RKO (cell line): ENCODE results near the gene LIN7B.
"Not testable (repeated sequence)": the region's sequence is repeated elsewhere in the genome, so short reads cannot be mapped to it uniquely, and the experiment has no call there.

Source experiments
- DNase-seq: peaks from one replicate; pipeline ENCODE4 v3.0.0-alpha.2; 2016; ENCODE audit warnings: low spot score

LIN7B gene

DNA sequence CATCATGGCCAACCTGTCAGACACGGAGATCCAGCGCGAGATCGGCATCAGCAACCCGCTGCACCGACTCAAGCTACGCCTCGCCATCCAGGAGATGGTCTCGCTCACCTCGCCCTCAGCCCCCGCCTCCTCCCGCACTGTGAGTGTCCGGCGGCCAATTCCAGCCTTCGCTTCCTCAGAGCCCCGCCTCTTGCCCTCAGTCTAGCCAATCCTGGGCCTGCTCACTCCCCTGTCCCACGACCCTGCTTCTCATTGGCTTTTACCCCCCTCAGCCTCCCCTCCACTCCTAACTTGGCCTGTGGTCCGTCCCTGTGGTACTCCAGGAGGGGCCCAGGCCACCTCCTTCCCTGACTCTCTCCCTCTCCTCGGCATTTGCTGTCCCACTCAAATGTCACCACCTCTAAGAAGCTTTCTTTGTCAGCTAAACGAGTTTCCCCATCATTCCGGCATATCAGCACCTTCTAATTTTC is 28.7 kb downstream of the LIN7B start:
- DNase-seq = no peak

DNA sequence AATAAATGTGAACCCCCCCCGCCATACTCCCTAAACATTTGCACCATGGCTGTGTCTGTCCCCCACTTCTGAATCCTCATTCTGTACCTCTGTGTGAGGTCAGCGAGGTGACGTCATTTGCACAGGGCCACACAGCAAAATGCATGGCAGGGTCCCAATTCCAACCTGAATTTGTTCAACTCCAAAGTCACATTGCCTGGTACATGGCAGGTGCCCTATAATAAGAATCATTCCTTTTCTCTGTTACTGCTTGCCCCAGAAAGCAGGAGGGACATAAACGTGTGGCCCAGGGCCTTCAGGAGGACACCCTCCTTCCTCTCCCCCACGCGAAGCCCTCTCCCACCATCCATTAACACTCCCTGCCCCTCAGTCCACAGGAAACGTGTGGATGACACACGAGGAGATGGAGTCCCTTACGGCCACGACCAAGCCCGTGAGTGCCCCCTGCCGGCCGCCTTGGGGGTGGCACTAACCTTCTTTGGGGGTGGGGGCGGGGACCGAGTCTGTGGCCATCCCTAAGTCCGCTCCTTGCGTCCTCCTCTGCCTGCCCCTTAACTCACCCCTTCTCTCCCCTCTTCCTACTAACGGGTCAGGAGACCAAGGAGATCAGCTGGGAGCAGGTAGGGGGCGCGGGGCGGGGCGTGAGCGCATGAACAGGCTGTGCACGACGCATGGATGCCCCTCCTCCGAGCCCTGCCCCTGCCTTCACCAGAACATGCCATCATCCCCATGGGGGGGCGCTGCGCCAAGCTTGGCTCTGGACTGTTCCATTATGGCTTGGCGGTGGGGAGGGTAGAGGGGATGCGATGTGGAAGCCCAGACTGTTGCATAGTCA is 31.6 kb downstream of the LIN7B start:
- no peak for DNase-seq

DNA sequence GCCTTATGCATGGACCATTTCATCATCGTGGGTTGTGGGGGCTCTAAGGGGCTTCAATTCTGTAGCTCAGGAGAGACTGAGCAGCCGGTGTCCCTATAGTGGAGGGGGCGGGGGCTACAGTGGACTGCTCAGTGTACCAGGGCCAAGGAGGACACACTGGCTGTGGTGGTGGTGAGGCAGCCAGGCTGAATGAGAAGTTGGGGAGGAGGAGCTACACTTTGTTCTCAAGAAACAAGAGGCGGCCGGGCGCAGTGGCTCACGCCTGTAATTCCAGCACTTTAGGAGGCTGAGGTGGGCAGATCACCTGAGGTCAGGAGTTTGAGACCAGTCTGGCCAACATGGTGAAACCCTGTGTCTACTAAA is 32.2 kb downstream of the LIN7B start:
- DNase-seq = not testable (repeated sequence)

DNA sequence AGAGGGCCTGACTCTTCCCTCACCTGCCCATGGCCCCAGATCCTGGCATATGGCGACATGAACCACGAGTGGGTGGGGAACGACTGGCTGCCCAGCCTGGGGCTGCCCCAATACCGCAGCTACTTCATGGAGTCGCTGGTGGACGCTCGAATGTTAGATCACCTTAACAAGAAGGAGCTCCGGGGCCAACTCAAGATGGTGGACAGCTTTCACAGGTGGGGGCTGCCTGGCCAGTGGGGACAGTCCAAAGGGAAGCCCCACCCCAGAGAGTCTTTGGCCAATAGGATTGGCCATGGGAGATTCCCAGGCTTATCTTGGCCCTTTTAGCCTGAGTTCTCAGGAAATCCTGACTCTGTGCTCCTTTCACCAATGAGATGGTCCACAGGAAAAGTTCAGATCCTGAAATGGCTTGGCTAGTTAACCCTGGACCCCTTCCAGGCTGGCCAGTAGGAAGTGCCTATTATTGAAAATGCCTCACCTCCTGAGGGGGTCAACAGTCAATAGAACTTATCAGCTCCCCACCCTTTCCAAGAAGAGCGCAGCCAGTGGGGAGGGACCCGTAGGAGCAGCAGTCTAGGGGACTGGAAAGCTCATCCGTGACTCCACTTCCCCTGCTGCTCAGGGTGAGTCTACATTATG is 34.0 kb downstream of the LIN7B start:
- no peak for DNase-seq

DNA sequence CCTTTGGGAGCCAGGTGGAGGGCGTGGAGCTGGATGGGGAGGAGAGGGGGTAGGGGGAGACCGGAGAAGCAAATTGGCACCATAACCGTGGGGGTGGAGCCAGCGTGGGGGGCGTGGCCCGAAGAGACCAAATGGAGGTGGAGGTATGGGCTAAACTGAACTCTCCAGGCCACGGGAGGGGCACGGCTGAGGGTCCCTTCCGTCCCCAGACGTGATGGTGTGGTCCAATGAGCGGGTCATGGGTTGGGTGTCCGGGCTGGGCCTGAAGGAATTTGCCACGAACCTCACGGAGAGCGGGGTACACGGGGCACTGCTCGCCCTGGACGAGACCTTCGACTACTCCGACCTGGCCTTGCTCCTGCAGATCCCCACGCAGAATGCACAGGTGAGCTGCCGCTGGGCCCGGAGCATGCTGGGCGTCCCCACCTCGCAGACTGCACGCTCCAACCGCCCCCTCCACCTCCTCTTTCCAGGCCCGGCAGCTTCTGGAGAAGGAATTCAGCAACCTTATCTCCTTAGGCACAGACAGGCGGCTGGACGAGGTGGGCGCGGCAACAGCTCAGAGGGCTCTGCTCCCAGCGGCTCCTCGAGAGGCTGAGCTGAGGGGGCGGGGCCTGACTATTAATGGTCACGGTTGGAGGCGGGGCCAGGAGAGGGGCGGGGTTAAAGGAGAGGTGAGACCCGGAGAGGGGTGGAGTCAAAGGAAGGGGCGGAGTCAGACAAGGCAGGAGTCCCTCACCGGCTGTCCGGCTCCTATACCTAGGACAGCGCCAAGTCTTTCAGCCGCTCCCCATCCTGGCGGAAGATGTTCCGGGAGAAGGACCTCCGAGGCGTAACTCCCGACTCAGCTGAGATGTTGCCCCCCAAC is 34.8 kb downstream of the LIN7B start:
- peak; percentile 90 for DNase-seq

DNA sequence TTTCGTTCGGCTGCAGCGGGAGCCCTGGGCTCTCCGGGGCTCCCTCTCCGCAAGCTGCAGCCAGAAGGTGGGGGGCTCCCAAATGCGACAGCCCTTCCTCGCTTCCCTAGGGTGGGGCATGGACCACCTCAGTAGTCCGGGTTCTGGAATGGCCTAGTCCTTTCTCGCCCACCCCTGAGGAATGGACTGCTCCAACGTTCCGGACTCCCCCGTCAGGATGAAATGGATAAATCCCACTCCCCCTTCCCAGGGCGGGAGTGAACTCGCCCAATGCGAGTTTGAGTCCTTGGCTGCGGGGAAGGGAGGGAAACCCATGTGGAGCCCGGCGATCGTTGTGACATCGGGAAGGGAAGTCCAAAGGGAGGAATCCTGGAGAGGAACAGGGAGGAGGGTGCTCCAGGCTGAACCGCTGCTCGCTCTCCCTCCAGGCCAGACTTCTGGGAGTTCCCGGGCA is 35.5 kb downstream of the LIN7B start:
- DNase-seq = peak; percentile 85

DNA sequence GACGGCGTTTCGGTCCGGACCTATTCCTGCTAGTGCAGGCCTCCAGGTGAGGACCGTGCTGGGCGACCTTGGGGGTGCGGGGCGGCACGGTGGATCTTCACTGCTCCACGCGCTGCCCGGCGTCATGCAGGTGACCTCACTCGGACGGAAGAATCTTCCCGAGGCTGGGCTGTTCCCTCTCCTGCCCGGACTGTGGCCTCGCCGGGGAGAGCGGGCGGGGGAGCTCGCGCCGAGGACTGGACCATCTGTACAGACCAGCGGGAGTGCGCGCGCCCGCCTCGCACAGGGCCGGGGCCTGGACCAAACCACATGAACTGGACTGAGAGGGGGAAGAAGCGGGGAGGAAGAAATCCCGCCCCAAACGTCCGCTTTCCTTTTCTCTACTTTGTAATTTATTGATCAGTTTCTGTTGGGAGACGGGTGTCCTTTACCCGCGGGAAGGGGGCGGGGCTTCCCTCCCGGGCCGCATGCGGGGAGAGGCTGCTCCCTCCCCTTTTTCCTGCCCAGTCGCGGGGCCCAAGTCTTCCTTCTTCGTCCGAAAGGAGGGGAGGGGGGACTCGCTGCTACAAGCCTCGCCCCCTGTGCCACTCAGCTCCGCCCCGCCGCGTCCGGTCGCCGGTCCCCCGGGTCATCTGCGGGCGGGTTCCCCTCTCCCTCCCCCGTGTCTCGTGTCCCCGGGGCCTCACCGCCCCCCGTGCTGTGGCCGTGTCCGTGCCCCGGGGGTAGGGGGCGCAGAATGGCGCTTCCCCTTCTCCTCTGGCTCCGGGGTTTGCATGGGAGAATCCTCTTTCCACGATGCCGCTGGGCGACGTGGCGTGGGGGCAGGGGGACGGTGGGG is 36.2 kb downstream of the LIN7B start:
- DNase-seq = peak; percentile 91

DNA sequence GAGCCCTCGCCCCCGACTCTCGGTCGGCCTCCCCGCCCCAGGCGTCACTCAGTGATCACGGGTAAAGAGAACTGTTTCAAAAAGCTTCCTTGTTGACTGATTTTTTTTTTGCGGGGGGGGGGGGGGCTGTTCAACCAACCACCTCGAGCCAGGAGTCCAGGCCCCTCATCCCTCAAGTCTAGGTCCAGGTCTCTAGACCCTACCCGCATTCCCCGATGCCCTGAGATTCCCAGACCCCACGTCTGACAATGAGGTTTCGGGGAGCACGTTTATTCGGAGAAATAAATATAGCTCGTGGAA is 36.7 kb downstream of the LIN7B start:
- DNase-seq = peak; percentile 40

DNA sequence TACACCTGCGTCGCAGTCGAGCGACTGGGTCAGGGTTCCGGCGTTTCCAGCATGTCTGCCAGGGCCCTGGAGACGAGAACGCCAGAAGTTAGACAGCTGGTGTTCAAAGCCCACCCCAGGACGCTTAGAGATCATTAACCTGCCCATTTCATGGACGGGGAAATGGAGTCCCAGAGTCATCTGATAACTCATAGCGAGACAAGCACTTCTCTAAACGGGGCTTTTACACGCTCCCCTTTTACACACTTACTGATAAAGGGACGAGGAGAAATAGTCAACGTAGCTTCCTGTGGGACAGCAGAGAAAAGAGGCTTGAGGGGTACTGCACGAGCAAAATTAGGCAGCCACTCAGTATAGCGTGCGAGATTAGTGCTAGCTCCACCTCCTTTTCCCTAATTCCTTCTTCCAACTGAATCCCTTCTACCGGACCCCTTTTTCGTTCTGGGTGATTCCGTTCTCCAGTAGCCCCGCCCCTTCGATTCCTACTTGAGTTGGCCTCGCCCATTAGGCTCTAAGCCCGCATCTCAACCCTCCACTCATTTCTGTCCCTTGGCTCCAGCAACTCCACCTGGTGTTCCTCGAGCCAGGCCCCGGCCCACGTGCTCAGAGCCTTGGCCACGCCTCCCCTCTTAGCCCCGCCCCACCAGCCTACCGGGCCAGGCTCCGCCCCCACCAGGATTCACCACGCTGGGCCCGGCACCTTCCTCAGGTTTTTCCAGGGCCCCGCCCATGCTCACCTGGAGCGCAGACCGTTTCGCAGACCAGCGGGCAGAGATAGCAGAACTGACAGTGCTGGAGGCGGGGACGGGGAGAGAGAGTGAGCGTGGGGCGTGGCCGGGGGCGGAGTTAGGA is 37.3 kb downstream of the LIN7B start:
- peak; percentile 91 for DNase-seq

DNA sequence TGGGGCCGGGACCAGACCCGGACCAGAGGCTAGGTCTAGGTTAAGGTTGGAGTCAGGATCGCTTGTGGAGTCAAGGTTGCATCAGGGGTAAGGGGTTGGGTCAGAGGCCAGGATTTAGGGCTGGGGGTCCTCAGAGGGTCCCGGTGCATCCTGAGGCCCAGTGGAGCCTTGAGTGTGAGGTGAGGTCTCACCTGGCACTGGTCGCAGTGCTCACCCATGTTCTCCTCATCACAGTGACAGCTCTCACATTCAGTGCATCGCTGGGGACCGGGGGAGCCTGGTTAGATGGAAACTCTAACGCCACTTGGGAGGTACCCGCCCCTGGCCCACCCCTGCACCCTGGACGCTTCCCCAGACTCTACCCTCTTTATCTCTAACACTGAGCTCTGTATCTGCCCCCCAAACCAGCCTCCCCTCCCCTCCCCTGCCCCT is 38.0 kb downstream of the LIN7B start:
- DNase-seq = no peak

DNA sequence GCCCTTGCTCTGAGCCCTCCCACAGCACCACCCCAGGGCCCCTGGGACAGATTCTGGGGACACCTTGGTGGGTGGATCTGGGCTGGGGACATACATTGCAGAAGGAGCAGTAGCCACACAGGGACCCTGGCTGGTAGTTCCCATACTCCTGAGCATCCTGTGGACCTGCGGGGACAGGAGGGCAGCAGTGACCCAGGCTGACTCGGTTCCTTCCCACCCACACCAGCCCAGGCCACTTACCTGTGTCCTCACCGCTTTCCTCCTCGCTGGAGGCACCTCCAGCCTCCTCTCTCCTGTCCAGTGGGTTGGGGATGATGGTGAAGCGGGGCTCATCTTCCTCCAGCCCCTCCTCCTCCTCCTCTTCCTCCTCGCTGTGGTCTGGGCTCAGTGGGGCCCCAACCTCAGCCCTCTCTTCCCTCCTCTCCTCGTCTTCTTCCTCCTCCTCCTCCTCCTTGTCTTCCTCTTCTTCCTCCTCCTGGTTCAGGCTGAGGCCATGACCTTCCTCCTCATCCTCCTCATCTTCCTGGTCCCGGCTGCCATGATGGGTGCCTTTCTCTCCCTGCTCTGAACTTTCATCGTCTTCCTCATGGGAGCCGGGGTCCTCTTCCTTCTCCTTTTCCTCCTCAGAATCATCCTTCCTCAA is 39.1 kb downstream of the LIN7B start:
- DNase-seq = no peak

DNA sequence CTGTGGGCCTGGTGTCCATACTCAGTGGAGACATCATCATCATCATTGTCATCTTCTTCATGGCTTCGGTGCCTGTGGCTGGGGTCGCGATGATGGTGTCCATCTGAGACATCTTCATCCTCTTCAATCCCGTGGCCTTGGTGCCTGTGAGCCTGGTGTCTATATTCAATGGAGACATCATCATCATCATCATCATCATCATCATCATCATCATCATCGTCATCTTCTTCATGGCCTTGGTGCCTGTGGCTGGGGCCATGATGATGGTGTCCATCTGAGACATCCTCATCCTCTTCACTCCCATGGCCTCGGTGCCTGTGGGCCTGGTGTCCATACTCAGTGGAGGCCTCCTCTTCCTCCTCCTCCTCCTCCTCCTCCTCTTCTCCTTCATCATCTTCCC is 40.1 kb downstream of the LIN7B start:
- DNase-seq = no peak

DNA sequence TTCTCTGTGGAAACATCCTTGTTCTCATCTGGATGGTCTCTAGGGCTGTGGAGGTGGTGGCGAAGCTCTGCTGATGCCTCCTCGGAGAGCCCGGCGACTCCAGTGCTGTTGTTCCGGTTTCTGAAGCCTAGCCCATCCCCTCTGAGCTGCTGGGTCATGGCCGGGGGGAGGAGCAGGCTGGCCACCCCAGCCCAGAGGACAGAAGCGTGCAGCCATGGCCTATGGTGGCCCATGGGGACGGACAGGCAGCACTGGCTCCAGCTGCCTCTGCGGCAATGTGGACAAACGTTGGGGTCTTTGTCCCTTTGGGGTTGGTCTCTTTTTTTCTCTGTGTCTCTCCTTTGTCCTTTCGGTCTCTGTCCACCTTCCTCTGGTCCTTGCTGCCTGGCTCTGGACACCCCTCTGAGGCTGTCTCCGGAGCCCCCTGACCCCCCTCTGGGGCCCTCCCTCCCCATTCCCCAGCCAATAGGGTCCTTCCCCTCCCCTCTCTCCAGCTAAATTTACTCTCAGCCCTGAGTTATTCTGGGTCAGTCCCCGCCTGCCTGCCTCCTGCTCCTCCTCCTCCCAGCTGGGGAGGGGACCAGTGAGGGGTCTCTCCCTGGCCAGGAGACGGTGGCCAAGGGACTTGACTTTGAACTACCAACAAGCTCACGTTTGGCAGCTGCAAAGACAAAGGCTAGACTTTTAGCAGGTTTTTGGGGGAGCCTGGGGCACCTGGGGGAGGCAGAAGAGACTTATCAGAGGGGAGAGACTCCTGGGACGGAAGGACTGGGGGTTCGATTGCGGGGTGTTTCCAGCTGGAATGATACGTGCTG is 41.0 kb downstream of the LIN7B start, which contains the start of gene HRC:
Gene HRC, minus strand, starts transcription at position 392 of the 815 bp plus-strand sequence. Its CDS starts 159 bp downstream, at position 233.
- no peak for DNase-seq

DNA sequence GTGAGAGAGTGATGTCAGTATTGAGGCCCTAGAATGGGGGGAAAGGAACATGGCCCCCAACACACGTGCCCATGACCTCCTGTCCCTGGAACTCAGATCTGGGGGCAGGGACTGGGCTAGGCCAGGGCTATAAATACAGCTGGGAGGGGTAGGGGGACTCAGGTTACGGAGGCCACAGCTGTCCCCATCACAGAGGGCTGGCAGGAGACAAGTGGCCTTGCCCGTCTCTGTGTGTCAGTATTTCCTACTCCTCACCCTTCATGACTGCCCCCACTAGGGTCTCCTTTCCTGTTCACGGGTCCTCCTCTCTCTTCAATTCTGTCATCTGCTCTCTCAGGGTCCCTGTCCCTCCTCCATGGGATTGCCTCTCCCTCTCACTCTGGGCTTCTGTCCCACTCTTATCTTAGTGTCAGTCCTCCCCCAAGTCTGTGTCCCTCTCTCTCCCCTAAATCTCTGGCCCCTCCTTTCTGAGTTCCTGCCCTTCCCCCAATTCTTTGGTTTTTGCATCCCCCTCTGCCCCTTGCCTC is 41.7 kb downstream of the LIN7B start:
- no peak for DNase-seq

DNA sequence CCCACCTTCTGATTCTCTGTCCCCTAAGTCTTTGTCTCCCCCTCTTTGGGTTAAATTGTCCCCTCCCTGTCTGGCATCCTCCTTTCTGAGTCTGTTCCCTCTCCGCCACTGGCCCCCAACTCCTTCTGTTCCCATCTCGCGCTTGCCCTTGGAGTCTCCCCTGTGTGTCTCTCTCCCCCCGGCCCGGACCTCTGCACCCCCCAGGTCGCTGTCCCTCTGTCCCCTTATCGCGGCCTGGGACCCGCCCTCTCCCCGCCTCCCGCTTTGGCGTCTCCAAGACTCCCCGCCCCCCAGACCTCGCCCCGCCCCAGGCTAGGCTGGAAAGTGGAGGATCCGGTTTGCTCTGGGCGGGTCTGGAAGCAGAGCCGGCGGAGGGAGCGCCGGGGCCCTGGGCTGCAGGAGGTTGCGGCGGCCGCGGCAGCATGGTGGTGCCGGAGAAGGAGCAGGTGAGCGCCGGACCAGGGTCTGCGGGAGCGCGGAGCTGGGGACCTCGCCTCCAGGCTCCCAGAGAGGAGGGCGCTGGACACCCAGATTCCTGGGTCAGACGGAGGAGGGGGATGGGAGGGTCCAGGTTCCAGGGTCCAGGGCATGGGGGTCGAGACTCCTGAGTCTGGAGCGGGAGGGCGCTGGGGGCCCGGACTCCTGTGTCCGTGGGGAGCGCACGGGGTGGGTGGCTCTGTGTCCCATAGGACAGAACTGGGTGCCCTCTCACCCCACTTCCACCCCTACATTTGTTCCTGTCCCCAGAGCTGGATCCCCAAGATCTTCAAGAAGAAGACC is 43.5 kb downstream of the LIN7B start, which contains the start of gene TRPM4:
Gene TRPM4, plus strand, starts transcription at position 348 of the 780 bp plus-strand sequence. Its CDS starts 75 bp downstream, at position 423.
- peak; percentile 80 for DNase-seq

DNA sequence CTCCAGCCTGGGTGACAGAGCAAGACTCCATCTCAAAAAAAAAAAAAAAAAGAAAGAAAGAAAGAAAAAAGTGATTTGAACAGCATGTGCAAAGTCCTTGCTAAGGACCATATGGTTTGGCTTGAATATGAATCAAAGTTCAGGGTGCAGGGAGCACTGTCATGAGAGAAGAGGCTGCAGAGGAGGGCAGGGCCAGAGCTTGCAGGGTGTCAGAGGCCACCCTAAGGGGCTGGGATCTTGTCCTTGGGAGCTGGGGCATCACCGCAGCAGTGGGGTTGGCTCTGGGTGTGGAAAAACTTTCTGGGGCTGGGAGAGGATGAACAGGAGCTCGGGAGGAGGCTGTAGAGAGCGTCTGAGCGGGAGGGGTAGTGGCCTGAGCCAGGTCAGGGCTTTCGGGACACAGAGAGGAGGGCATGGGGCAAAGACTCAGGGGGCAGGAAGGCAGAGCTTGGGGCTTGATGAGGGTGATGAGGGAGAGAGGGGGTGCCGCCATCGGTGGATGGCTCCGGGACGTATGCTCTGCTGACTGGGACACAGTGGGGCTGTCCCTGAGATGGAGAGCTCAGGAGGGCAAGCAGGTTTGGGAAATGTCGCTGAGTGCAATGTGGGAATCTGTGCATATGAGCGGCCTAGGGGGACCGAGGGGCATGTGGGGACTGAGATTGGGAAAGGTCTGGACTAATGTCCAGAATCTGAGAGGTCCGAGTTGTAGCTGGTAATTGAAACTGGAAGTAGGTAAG is 46.5 kb downstream of the LIN7B start:
- DNase-seq = no peak

DNA sequence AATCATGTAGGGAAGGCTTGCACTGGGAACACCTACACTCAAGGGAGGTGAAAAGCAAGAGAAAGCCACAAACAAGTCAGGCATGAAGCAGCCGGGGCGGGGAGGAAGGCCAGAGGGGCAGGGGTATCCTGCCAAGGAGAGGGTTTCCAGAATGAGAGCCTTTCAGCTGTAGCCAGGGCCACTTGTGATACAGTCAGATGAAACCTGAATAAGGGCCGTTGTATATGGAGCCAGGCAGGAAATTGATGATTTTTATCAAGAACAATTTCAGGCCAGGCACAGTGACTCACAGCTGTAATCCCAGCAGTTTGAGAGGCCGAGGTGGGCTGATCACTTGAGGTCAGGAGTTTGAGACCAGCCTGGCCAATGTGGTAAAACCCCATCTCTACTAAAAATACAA is 47.8 kb downstream of the LIN7B start:
- no peak for DNase-seq
